ENCODE results near the gene GUCA2A. TPM values are rescaled to one million over a fixed set of nuclear protein-coding genes. Genes with fewer than 3 reads are reported as not detected.
"Not testable (repeated sequence)": the region's sequence is repeated elsewhere in the genome, so short reads cannot be mapped to it uniquely, and the experiment has no call there.

The GUCA2A gene
- not detected for total RNA-seq

DNA sequence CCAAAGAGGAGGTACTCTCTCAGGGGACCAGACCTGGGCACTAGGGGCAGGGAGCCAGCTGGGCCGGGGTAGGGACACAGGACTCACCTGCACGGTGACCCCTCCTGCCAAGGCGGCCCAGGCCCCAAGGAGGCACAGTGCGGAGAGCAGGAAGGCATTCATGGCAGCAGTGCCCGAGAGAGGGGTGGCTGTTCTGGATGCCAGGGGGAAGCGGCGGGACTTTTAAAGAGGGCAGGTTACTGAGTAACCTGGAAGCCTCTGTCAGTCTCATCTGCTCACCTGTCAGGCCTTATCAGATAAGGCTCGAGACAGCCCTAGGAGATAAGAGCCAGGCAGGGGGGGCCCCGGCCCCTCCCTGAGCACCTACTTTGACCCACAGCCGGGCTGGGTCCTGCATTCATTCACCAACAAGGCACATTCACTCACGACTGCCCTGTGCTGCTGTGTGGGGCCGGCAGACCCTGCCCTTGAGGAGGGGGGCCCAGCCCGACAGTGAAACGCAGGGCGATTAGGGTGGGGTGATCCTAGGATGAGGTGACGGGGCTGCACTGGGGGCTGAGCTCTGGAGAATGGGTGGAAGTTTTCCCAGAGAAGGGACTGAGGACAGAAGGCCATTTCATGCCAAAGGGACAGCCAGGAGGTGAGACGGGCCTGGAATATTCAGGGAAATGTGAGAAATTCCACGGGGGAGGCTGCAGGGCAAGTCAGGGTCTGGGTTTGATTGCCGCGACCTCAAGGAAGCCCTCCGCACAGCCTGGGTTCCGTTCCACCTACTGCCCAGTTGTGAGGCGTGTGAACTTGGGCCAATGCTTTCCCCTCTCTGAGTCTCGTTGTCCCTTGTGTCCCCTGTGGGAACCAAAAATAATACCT, at the start of gene GUCA2A:
Gene GUCA2A (minus strand): TSS at position 195 of the 870 bp plus-strand sequence. CDS start 33 bp downstream, at position 162.
- no peak for DNase-seq

- no peak for DNase-seq
Observed at GRCh38 chr1:42211224-42211623, 46.7 kb upstream of the GUCA2A start.

DNA sequence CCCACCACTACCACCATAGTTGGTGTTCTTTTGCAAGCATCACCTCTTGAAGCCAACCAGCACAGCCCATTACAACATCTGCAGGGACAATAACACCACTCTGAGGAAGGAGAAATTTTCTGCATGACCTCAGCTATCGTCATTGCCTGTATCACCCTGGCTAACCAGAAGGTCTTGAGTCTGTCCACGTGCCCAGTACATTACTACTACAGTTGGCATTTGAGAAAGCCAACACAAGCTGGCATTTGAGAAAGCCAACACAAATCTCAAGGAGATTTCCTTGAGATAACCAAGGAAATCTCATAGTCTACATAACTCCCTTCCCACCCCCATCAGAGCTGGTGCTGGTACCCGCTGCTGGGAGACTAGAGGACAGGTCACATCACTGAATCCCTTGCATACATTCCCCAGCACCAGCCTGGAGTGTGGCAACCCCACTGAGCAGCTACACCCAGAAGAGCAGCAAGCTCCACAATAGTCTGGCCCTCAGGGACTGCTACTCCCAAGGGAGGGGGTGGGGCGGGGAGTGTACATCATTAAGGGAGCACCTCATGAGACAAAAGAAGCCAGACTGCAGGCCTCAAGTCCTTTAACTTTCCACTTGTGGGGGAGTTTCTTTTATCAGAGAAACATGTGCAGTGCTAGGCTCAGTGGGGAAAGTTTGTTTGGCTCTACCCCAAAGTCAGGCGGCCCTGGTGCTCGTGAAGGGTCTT, 46.0 kb upstream of the GUCA2A start:
- no peak for DNase-seq

GRCh38 chr1:42209526-42210251, 45.1 kb upstream of the GUCA2A start:
- no peak for DNase-seq

GRCh38 chr1:42206930-42207329, 42.4 kb upstream of the GUCA2A start:
- DNase-seq = not testable (repeated sequence)

- no peak for DNase-seq
Observed at GRCh38 chr1:42206164-42206563, 41.6 kb upstream of the GUCA2A start.

DNA sequence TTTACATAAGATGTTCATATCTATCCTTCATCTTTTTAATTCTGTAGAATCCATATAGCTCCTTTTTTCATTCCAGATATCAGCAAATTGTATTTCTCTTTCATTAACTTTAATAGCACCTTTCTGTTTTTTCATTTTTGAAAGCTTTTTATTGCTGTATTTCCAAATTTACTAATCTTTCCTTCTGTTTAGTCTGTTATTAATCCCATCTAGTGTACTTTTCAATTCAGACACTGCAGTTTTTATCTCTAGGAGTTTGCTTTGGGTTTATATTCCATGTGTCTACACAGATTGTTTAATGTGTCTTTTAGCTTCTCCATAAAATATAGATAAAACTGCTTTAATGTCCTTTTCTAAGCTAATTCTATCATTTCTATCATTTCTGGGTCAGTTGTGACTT, 37.4 kb upstream of the GUCA2A start:
- DNase-seq = no peak

DNA sequence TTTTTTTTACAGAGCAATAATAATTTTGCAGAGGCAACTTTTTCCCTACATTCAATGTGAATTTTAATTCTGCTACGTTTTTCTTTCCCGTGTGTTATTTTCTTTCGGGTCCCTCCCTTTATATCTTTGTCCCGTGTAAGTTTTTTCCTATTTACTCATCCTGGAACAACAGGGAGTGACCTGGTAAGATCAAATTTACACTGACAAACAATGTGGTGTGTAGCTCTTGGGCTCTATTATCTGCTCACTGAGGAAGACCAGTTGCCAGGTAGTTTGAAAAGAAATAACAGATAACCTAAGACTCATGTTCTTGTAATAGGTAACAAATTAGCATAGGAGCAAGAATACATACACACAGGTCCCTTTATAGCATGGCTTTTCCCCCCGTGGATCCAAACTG, 33.7 kb upstream of the GUCA2A start:
- DNase-seq = no peak

- DNase-seq = no peak
Observed at GRCh38 chr1:42195841-42196240, 31.3 kb upstream of the GUCA2A start.

- DNase-seq = no peak
Observed at GRCh38 chr1:42192106-42192505, 27.6 kb upstream of the GUCA2A start.

- no peak for DNase-seq
Observed at GRCh38 chr1:42191319-42191718, 26.8 kb upstream of the GUCA2A start.

DNA sequence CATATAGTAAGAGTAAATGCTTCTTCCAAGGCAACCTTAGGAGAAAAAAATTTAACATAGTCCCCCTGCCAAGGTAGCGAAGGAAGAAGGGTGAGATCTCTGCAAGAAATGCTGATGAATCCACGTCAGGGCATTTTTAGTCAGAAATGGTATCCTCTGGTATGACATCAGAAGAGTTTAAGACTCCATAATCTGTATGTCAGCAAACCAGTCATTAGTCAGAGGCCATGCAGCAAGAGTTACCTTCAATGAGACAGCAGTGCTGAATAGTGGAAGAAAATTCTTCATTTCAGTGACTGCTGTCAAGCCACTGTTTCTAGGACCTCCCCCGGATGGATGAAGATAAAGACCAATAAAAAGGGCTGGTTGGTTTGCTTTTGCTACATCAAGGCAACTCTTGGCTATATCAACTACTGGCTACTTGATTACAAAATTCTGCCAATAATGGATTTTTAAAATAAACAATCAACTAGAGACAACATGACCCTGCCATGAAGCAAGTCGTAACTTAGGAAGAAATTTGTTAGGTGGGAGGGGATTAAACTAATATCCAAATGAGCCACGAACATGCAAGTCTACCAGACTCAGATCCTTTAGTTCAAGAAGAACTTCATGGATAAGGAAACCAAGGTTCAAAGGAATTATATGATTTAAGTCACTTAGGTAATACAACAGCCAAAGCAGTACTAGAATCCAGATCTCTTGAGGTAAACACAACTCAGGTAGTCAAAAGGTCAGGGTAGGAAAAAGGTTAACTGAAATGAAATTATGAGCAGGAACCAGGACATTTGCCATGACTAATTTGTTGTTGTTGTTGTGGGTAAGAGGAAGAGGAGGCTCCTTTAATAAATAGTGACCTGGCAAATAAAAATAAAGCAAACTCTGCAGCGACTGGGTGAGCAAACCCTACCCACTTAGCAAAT, 25.6 kb upstream of the GUCA2A start:
- no peak for DNase-seq

DNA sequence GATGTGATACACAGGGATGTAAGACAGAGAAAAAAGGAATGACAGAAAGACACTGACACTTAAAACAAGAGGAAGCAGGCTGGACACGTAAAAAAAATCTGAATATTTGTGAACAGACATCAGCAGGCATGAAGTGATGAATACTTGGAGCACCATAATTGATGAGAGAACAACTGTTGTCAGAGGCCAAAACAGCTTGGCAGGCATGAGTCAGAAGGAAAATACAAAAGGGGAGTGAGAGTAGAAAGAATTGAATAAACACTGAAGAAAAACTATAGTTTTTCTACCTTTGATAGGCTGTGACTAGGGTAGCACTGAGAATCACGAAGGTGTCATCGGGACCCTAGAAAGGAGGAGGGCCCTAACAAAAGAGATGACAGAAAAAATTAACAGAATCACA, 21.6 kb upstream of the GUCA2A start:
- DNase-seq = no peak

DNA sequence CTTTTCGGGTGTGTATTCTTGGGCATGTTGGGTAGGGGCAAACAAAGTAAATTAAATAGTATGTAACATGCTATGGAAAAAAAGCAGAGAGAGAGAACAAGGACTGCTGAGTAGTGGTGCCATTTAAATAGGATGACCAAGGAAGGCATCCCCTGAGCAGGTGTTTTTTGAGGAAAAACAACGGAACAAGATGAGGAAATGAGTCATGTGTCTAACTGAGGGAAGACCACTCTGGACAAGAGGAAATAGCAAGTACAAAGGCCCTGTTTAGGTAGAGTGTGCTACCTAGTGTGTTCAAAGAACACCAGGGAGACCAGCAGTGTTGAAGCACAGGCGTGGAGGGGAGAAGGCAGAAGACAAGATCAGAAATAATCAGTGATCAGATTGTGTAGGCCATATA, 20.1 kb upstream of the GUCA2A start:
- DNase-seq = no peak

DNA sequence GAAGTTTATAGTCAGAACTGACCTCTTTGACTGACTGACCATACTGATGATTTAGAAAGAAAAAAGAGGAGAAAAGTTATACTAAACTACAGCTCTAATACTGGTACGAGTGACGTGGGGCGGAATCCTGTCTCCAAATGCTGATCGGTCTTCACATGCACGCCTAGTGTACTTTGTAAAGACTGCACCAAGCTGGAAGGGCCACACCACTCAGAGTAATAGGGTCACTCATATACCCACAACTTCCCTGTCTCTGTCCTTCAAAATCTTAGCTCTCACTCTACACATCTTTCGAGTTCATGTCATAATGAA, 19.4 kb upstream of the GUCA2A start:
- no peak for DNase-seq

- no peak for DNase-seq
Observed at GRCh38 chr1:42183210-42183956, 18.8 kb upstream of the GUCA2A start.

DNA sequence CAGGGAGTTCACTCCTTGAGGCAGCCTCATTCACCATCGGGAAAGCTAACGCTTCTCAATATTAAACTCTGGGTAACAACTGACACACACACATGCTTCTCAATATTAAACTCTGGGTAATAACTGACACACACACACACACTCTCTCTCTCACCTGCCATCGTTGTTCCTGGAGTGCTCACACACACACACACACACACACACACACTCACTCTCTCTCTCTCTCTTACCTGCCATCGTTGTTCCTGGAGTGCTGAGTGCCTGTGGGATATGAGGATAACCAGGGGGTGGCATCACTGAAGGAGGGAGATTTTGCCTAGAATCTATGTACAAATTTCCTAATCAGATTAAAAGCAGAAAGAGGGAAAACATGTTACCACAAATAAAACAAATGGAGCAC, 17.1 kb upstream of the GUCA2A start:
- no peak for DNase-seq

DNA sequence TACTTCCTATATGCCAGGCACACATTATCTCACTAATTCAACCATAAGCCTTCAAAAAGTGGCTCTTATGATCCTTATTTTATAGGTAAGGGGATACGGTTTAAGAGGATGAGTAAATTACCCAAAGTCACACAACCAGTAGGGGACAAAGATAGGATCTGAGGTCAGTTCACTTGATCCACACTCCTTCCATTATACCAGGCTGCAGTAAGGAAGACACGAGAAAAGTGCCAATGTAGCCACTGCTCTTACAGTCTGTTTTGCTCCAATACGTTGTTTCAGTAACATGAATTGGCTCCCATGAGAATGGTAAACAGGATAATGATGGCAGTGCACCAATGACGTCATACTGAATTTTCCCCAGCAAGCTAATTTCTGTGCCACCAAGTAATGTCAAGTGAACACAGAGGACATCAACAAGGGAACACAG, 15.4 kb upstream of the GUCA2A start:
- DNase-seq = no peak

GRCh38 chr1:42179275-42179674, 14.7 kb upstream of the GUCA2A start:
- no peak for DNase-seq

- no peak for DNase-seq
Observed at GRCh38 chr1:42178249-42178648, 13.7 kb upstream of the GUCA2A start.

DNA sequence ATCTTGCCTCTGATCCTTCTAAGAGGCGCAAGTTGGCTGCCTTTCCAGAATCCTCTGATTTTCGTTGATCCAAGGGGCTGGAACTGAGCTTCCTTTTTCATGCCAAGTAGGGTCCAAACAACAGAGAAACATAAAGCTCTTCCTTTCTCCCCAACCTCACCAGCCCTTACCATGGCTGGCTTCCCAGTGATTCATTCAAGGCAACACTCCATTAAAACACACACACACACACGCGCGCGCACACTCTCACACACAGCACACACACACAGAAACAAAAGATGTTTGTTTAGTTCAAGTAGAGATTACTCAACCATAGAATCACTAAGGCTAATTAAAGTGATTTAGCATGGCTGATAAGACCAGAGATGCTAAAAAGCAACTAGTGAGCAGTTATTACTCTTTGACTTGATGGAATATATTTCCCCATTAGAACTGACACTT, 13.0 kb upstream of the GUCA2A start:
- DNase-seq = peak; percentile 59

Measured in occipital lobe (tissue), 2 donors.